Smooth muscle cell (in vitro differentiated cells): Measurements from ENCODE around the gene CCDC122. TPM values are rescaled to one million over a fixed set of nuclear protein-coding genes. Genes with fewer than 3 reads are reported as not detected.
A peak's percentile ranks its signal among the peaks of the same experiment; 100 is the strongest.

Source experiments
- DNase-seq: peaks from one replicate; lab custom pipeline; 2025; ENCODE audit not compliant: unreplicated experiment; lab: John Stamatoyannopoulos, UW
- H2AFZ ChIP-seq: fragments of 200-600 bp; sonication (generic); 2 replicates; pipeline ENCODE4 v1.6.0; 2016; ENCODE audit warnings: antibody characterized with exemption, low read depth, mild to moderate bottlenecking
- H3F3A ChIP-seq: fragments of 200-600 bp; sonication (generic); 2 replicates; pipeline ENCODE4 v1.6.0; 2017; ENCODE audit warnings: antibody characterized with exemption, low read depth
- H3K27ac ChIP-seq: fragments of 200-600 bp; sonication (generic); 2 replicates; pipeline ENCODE4 v1.5.1; 2016; ENCODE audit warnings: low read depth, mild to moderate bottlenecking
- H3K27me3 ChIP-seq: fragments of 200-600 bp; sonication (generic); 2 replicates; pipeline ENCODE4 v1.6.1; 2016; ENCODE audit warnings: low read depth, mild to moderate bottlenecking
- H3K36me3 ChIP-seq: fragments of 200-600 bp; sonication (generic); 2 replicates; pipeline ENCODE4 v1.5.1; 2016; ENCODE audit warnings: low read depth
- H3K4me1 ChIP-seq: fragments of 200-600 bp; sonication (generic); 2 replicates; pipeline ENCODE4 v1.5.1; 2016; ENCODE audit warnings: low read depth
- H3K4me2 ChIP-seq: fragments of 200-600 bp; sonication (generic); 2 replicates; pipeline ENCODE4 v1.6.0; 2016; ENCODE audit warnings: mild to moderate bottlenecking
- H3K4me3 ChIP-seq: fragments of 200-600 bp; sonication (generic); 2 replicates; pipeline ENCODE4 v1.5.1; 2016; ENCODE audit warnings: mild to moderate bottlenecking
- H3K79me2 ChIP-seq: fragments of 200-600 bp; sonication (generic); 2 replicates; pipeline ENCODE4 v1.6.0; 2016; ENCODE audit warnings: low read depth, mild to moderate bottlenecking
- H3K9ac ChIP-seq: fragments of 200-600 bp; sonication (generic); 2 replicates; pipeline ENCODE4 v1.6.0; 2016; ENCODE audit warnings: low read depth
- H3K9me3 ChIP-seq: fragments of 200-600 bp; sonication (generic); replicated peaks from 2 replicates; pipeline ENCODE4 v1.5.1; 2016; ENCODE audit warnings: low read depth
- H4K20me1 ChIP-seq: fragments of 200-600 bp; sonication (generic); 2 replicates; pipeline ENCODE4 v1.6.0; 2016; ENCODE audit warnings: low read depth
- WGBS: methylation state at CpG from one replicate; pipeline ENCODE4 v1.1.7; 2016; ENCODE audit warnings: low lambda C conversion rate; 5-methylcytosine and 5-hydroxymethylcytosine counted together
- polyA plus RNA-seq: library from polyadenylated mRNA; unstranded; fragments of >200 nt; fragmentation: Nextera tagmentation; extraction: Ambion mirVana; gene quantifications from 2 replicates; pipeline ENCODE4 v1.2.1, GENCODE V29; 2016
- total RNA-seq: library from RNA; depleted of rRNA; stranded (reverse); fragments of >200 nt; gene quantifications from 2 replicates; pipeline ENCODE4 v1.2.3, GENCODE V29; 2014
- TF ChIP-seq, protein P1 (sequence below): fragments of 200-600 bp; sonication (generic); IDR thresholded peaks from 2 replicates; pipeline ENCODE4 v1.5.1; 2017; ENCODE audit warnings: borderline replicate concordance, mild to moderate bottlenecking, antibody characterized with exemption; ENCODE audit not compliant: insufficient read depth, poor library complexity, severe bottlenecking

The CCDC122 gene
- total RNA-seq, result 2.8 and 10.8 TPM in 2 replicates
- 3.8 and 8.1 TPM in 2 replicates for polyA plus RNA-seq

DNA sequence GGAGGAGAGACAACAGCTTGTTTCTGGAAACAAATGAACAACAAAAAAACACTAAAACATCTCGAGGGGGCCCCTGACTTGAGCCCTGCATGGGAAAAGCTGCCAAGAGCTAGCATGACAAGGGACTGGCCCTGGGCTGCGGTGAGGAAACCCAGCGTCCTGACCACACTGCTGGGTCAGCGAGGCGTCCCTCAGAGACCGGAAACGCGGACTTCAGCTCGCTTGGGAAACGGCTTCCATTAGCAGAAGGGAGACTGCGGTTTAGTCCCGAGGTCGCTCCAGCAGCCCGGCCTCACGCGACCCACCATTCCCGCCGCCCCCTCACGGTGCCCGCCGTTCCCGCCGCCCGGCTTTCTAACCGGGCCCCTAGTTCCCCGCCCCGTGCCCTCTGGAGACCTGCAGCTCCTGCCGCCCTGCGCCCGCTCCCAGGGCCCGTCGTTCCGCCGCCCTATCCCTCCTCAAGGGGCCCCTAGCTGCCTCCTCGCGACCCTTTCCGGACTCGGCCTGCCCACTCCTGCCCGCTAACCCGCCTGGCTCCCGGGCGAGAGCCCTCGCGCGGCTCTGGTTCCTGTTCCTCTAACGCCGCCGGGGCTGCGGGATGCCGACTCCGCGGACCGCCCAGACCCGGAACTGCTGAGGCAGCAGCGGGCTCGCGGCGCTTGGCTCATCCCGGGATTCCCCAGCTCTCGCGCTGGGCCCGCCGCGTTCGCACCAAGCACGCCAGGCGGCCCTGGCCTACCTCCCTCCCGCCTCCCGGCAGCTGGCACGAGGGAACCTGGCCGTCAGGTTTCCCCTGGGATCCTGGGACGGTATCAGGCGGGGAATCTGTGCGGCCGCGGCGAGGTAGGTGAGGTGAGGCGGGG is at the start of gene CCDC122:
Gene CCDC122, minus strand, starts transcription at position 849 of the 863 bp plus-strand sequence. CDS start 10,364 bp downstream, outside the sequence.
- TF ChIP-seq, protein P1, sequence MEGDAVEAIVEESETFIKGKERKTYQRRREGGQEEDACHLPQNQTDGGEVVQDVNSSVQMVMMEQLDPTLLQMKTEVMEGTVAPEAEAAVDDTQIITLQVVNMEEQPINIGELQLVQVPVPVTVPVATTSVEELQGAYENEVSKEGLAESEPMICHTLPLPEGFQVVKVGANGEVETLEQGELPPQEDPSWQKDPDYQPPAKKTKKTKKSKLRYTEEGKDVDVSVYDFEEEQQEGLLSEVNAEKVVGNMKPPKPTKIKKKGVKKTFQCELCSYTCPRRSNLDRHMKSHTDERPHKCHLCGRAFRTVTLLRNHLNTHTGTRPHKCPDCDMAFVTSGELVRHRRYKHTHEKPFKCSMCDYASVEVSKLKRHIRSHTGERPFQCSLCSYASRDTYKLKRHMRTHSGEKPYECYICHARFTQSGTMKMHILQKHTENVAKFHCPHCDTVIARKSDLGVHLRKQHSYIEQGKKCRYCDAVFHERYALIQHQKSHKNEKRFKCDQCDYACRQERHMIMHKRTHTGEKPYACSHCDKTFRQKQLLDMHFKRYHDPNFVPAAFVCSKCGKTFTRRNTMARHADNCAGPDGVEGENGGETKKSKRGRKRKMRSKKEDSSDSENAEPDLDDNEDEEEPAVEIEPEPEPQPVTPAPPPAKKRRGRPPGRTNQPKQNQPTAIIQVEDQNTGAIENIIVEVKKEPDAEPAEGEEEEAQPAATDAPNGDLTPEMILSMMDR, result no peak
- Histone ChIP-seq H3K4me1 (peaks cover 13% of the 10 kb centered on the region), H3K27me3 (no peaks in the 10 kb centered on the region), H3K4me3 (peak within 1 kb of the TSS; percentile 72), H3K9me3 (no peaks in the 10 kb centered on the region), H2AFZ (peak within 1 kb of the TSS; percentile 85), H3K79me2 (peaks cover 14% of the 10 kb centered on the region), H3K9ac (peak within 1 kb of the TSS; percentile 98), H3F3A (no peaks in the 10 kb centered on the region), H3K36me3 (no peaks in the 10 kb centered on the region), H3K4me2 (peak within 1 kb of the TSS; percentile 90), H4K20me1 (no peaks in the 10 kb centered on the region), H3K27ac (peak within 1 kb of the TSS; percentile 98)
- peak; percentile 82 for DNase-seq
- WGBS, result 1% methylated on average over 74 of the region's 78 CpGs

DNA sequence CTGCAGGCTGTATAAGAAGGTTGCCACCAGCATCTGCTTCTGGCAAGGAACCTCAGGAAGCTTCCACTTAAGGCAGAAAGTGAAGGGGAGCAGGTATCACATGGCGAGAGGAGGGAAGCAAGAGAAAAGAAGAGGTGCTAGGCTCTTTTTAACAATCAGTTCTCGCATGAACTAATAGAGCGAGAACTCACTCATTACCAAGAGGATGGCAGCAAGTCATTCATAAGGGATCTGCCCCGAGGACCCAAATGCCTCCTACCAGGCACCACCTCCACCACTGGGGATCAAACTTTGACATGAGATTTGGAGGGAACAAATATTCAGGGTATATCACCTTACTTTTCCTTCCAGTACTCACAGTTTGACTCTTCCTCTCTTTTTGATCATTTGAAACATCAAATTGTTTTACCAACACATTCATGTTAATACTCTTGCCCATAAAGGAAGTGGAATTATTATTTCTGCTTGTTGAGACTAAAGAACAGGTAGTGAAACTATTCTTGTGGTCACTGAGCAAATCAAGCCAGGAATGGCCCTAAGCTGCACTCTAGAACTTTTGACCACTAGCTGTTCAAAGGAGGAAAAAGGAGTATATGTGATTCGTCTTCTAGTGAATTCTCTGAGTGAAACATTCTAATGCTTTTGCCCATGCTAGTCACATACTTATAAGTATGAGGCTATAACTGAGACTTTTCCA is 45.2 kb upstream of the CCDC122 start:
- Histone ChIP-seq H4K20me1 (no peaks in the 10 kb centered on the region), H3K79me2 (no peaks in the 10 kb centered on the region), H2AFZ (no peak overlapping the region), H3K9me3 (no peaks in the 10 kb centered on the region), H3K36me3 (no peaks in the 10 kb centered on the region), H3K27me3 (no peaks in the 10 kb centered on the region), H3K4me2 (no peak overlapping the region), H3K4me3 (no peak overlapping the region), H3K27ac (no peak overlapping the region), H3K4me1 (no peaks in the 10 kb centered on the region), H3F3A (no peaks in the 10 kb centered on the region), H3K9ac (no peak overlapping the region)
- TF ChIP-seq, protein P1, result no peak
- no peak for DNase-seq
- WGBS, result 86% methylated on average over 5 of the region's 5 CpGs

DNA sequence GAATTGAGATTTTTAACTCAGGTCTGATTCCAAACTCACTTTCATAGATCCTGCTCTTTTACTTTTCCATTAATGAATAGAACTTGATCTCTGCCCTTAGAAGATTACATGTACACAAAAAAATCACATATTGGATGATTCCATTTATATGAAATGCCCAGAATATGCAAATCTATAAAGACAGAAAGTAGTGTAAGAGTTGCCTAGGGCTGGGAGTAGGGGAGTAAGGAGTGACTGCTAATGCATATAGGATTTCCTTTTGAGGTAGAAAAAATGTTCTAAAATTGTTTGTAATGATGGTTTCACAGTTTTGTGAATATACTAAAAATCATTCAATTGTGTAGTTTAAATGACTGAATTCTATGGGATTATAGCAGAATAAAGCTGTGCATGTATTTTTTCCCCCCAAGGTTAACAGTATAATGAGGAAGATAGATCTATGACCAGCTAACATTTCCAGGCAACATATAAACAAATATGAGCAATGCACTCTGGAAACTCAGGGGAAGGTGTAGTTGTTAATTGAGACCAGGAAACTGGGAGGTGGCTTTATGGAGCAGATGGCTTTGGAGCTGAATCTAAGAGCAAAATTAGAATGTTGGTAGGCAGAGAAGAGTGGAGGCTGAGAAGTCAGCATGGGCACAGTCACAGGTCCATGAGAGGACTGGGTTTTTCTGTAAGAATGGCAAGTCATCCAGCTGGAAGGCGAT is 41.6 kb upstream of the CCDC122 start:
- 100% methylated on average over 1 of the region's 1 CpG for WGBS
- Histone ChIP-seq H3K4me1 (no peaks in the 10 kb centered on the region), H3F3A (no peaks in the 10 kb centered on the region), H3K4me2 (no peak overlapping the region), H3K79me2 (no peaks in the 10 kb centered on the region), H4K20me1 (no peaks in the 10 kb centered on the region), H3K27me3 (no peaks in the 10 kb centered on the region), H3K9ac (no peak overlapping the region), H3K27ac (no peak overlapping the region), H2AFZ (no peak overlapping the region), H3K4me3 (no peak overlapping the region), H3K9me3 (no peaks in the 10 kb centered on the region), H3K36me3 (no peaks in the 10 kb centered on the region)
- TF ChIP-seq, protein P1, result no peak
- no peak for DNase-seq
